Fibroblast of lung (primary cell): Measurements from ENCODE around the gene MSS51.

Source experiments
- EZH2 ChIP-seq: IDR thresholded peaks from 2 replicates; pipeline ENCODE4 v1.5.1; 2012; ENCODE audit warnings: low read length, control low read depth, mild to moderate bottlenecking; ENCODE audit errors: missing control alignments
- TF ChIP-seq, protein P1 (sequence below), 2 donors: IDR thresholded peaks in 1 of 2; conservative IDR thresholded peaks in 1 of 2; 1 replicate in 1 of 2; 2 replicates in 1 of 2; pipeline ENCODE4 v1.5.1; 2011 to 2012; ENCODE audit warnings: low read length in 2 of 2, control low read depth in 1 of 2, inconsistent platforms in 1 of 2, low read depth in 1 of 2, mild to moderate bottlenecking in 1 of 2

DNA sequence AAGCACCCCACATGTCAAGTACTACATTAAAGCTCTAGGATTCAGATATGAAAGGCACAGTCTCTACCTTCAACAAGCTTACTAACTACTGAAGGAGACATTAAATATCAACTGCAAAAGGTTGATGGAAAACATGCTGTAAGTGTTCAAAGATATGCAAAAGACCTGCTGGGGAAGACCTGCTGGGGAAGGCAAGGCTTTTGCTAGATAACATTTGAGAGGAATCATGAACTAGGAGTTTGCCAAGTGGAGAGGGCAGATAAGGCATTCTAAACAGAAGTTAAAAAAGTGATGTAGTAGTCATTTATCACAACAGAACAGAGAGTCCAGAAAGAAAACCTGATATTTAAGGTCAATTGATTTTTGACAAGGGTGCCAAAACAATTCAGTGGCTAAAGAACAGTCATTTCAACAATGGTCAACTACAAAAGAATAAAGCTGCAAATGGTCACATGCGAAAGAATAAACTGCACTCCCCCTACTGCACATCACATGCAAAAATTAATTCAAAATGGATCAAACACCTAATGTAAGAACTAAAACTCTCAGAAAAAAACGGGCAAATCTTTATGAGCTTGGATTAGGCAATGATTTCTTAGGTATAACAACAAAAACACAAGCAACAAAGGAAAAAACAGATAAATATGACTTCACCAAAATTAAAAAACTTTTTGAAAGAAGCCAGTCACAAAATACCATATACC, 23.0 kb upstream of the MSS51 start:
- TF ChIP-seq, protein P1, sequence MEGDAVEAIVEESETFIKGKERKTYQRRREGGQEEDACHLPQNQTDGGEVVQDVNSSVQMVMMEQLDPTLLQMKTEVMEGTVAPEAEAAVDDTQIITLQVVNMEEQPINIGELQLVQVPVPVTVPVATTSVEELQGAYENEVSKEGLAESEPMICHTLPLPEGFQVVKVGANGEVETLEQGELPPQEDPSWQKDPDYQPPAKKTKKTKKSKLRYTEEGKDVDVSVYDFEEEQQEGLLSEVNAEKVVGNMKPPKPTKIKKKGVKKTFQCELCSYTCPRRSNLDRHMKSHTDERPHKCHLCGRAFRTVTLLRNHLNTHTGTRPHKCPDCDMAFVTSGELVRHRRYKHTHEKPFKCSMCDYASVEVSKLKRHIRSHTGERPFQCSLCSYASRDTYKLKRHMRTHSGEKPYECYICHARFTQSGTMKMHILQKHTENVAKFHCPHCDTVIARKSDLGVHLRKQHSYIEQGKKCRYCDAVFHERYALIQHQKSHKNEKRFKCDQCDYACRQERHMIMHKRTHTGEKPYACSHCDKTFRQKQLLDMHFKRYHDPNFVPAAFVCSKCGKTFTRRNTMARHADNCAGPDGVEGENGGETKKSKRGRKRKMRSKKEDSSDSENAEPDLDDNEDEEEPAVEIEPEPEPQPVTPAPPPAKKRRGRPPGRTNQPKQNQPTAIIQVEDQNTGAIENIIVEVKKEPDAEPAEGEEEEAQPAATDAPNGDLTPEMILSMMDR (conservative IDR thresholded peaks at IDR 0.05 in 1 of 2, IDR thresholded peaks at IDR 0.05 in 1 of 2; ENCODE audit: low read depth in 1 of 2, low read length in 2 of 2), result no peak
- TF ChIP-seq EZH2, result no peak
